Measurements from ENCODE around the gene SARM1. TPM values are rescaled to one million over a fixed set of nuclear protein-coding genes. Genes with fewer than 3 reads are reported as not detected.

Gene SARM1
- total RNA-seq: 14.1 TPM
- long read RNA-seq, full-length matches to known transcripts: 2 of 14 reads
- long read RNA-seq, partial matches to known transcripts: 3 of 14 reads
- long read RNA-seq, other reads (novel, unspliced or antisense): 9 of 14 reads

GRCh38 chr17:28371245-28372202 is at the start of gene SARM1:
Gene SARM1, plus strand, starts transcription at chr17:28371694. Its CDS starts 339 bp downstream, at chr17:28372033.
- peak; percentile 86 to 88 for ATAC-seq

GRCh38 chr17:28324267-28324745 is 47.2 kb upstream of the SARM1 start:
- Histone ChIP-seq H3K9me3 (no peaks in the 10 kb centered on the region), H3K27ac (no peak overlapping the region), H3K4me1 (peaks cover 19% of the 10 kb centered on the region), H3K4me3 (no peak overlapping the region), H3K27me3 (ENCODE audit: low read depth) (no peaks in the 10 kb centered on the region), H3K36me3 (peaks cover 20% of the 10 kb centered on the region)
- intact Hi-C loops (cut with DNase I): no loop called here
- ATAC-seq: peak in 1 of 2 donors; percentile 48
- DNase-seq: no peak
- TF ChIP-seq CTCF (IDR thresholded peaks at IDR 0.05): no peak

More at GRCh38 chr17:28371245-28372202, at the start of gene SARM1:
- Histone ChIP-seq H3K4me3 (peak within 1 kb of the TSS; percentile 52), H3K27me3 (ENCODE audit: low read depth) (peaks cover 4% of the 10 kb centered on the region), H3K9me3 (no peaks in the 10 kb centered on the region), H3K27ac (peak within 1 kb of the TSS; percentile 50), H3K36me3 (no peaks in the 10 kb centered on the region), H3K4me1 (peaks cover 36% of the 10 kb centered on the region)
- no peak for TF ChIP-seq CTCF (IDR thresholded peaks at IDR 0.05)
- DNase-seq: peak; percentile 82
- intact Hi-C loops (cut with DNase I): no loop called here

- no peak for ATAC-seq
- Histone ChIP-seq H3K27ac (no peak overlapping the region), H3K4me1 (peaks cover 14% of the 10 kb centered on the region), H3K36me3 (peaks cover 24% of the 10 kb centered on the region), H3K27me3 (ENCODE audit: low read depth) (no peaks in the 10 kb centered on the region), H3K9me3 (no peaks in the 10 kb centered on the region), H3K4me3 (no peak overlapping the region)
- DNase-seq: no peak
- intact Hi-C loops (cut with DNase I): no loop called here
- TF ChIP-seq CTCF (IDR thresholded peaks at IDR 0.05): no peak
Measured at GRCh38 chr17:28324781-28325180, 46.7 kb upstream of the SARM1 start.

- Histone ChIP-seq H3K27ac (no peak overlapping the region), H3K4me3 (no peak overlapping the region), H3K9me3 (no peaks in the 10 kb centered on the region), H3K4me1 (peaks cover 10% of the 10 kb centered on the region), H3K27me3 (ENCODE audit: low read depth) (no peaks in the 10 kb centered on the region), H3K36me3 (peaks cover 29% of the 10 kb centered on the region)
- no peak for TF ChIP-seq CTCF (IDR thresholded peaks at IDR 0.05)
- ATAC-seq (no peak), DNase-seq (no peak)
- intact Hi-C loops (cut with DNase I): no loop called here
Measured at GRCh38 chr17:28325211-28325610, 46.3 kb upstream of the SARM1 start.

GRCh38 chr17:28326114-28326513 is 45.4 kb upstream of the SARM1 start:
- Histone ChIP-seq H3K4me3 (no peak overlapping the region), H3K4me1 (peaks cover 9% of the 10 kb centered on the region), H3K9me3 (no peaks in the 10 kb centered on the region), H3K36me3 (peaks cover 38% of the 10 kb centered on the region), H3K27ac (no peak overlapping the region), H3K27me3 (ENCODE audit: low read depth) (no peaks in the 10 kb centered on the region)
- no peak for DNase-seq
- intact Hi-C loops (cut with DNase I): no loop called here
- ATAC-seq: no peak
- no peak for TF ChIP-seq CTCF (IDR thresholded peaks at IDR 0.05)

All from lower lobe of right lung (tissue), 2 donors.